Fibroblast of lung (primary cell): ENCODE results near the gene IL17RD.

Experiments used
- EZH2 ChIP-seq: IDR thresholded peaks from 2 replicates; pipeline ENCODE4 v1.5.1; 2012; ENCODE audit warnings: low read length, control low read depth, mild to moderate bottlenecking; ENCODE audit errors: missing control alignments
- TF ChIP-seq, protein P1 (sequence below), 2 donors: IDR thresholded peaks in 1 of 2; conservative IDR thresholded peaks in 1 of 2; 1 replicate in 1 of 2; 2 replicates in 1 of 2; pipeline ENCODE4 v1.5.1; 2011 to 2012; ENCODE audit warnings: low read length in 2 of 2, control low read depth in 1 of 2, inconsistent platforms in 1 of 2, low read depth in 1 of 2, mild to moderate bottlenecking in 1 of 2

DNA sequence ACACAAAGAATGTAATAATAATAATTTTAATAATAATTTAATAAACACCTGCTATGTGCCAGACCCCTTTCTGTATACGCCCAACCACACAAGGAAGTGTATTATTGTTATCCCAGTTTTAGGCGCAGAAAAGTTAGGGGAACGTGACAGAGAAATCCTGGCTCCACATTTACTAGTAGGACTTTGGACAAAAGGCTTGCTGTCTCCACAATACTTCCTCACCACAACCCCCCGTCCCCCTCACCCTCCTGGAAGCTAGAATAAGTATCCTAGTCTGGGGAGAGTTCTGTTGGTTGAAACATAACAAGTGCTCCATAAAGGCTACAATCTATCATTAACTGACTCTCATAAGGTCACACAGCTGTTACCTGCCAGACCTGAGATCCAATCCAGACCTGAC lies 488 bp upstream of the IL17RD start:
- TF ChIP-seq, protein P1, sequence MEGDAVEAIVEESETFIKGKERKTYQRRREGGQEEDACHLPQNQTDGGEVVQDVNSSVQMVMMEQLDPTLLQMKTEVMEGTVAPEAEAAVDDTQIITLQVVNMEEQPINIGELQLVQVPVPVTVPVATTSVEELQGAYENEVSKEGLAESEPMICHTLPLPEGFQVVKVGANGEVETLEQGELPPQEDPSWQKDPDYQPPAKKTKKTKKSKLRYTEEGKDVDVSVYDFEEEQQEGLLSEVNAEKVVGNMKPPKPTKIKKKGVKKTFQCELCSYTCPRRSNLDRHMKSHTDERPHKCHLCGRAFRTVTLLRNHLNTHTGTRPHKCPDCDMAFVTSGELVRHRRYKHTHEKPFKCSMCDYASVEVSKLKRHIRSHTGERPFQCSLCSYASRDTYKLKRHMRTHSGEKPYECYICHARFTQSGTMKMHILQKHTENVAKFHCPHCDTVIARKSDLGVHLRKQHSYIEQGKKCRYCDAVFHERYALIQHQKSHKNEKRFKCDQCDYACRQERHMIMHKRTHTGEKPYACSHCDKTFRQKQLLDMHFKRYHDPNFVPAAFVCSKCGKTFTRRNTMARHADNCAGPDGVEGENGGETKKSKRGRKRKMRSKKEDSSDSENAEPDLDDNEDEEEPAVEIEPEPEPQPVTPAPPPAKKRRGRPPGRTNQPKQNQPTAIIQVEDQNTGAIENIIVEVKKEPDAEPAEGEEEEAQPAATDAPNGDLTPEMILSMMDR (conservative IDR thresholded peaks at IDR 0.05 in 1 of 2, IDR thresholded peaks at IDR 0.05 in 1 of 2; ENCODE audit: low read depth in 1 of 2, low read length in 2 of 2): no peak
- TF ChIP-seq EZH2: no peak
